SK-N-MC (cell line): ENCODE measurements around the gene CCKAR.

Experiments used
- EZH2 ChIP-seq: fragments of 200-600 bp; sonication (generic); IDR thresholded peaks from one replicate; pipeline ENCODE4 v1.6.1; 2017; ENCODE audit warnings: antibody characterized with exemption
- FOXP2 ChIP-seq: optimal IDR thresholded peaks from 2 replicates; pipeline ENCODE3; 2011; ENCODE audit warnings: mild to moderate bottlenecking, moderate library complexity; ENCODE audit not compliant: insufficient read depth; ENCODE audit errors: extremely low read length, control extremely low read depth
- POLR2AphosphoS5 ChIP-seq: IDR thresholded peaks from 2 replicates; pipeline ENCODE4 v1.6.1; 2012; ENCODE audit warnings: mild to moderate bottlenecking, low read depth, low read length, borderline replicate concordance

DNA sequence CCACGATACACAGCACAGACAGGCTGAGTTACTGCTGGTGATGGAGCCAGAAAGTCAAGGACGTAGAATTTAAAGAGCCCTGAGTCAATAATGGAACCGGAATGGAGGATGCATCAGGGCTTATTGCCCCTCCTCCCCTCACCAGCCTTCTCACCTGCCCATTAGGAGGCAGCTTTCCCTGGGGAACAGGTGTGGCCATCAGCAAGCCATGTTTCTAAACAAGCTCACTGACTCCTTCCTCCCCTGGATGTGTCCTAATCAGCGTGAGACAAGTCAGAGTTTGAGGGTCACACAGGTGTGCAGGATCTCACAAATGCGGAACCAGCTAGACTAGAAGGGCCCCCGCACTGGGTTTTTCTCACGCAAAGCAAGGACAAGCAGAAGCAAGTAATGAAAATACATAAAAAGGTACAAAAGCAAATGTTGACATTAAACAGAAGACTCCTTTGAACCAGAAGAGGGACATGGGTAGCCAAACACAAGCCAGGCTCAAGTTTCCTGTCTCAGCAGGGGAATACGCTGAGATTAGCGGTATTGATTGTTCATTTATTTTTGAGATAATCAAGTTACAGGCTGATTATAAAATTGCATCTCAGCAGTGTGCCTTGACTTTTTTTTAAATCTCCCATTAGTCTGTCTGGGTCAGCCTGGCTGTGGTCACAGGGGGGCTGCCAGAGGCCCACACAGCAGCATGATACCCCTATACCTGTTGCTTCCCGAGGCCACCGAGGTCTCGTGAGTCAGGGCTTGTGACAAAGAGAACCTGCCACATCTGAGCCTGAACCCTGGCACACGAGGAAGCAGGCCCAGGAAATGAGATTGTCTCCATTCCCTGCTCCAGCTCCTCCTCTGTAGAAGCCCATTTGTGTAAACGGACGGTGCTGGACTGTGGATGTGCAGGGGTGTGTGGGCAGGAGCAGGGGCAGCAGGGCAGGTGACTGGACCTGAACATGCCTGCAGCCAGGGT is 37.4 kb downstream of the CCKAR start:
- TF ChIP-seq POLR2AphosphoS5 = no peak
- TF ChIP-seq EZH2 = no peak
- no peak for TF ChIP-seq FOXP2
